Thoracic aorta (tissue), 2 donors: ENCODE measurements around the gene UBAP2L. TPM values are rescaled to one million over a fixed set of nuclear protein-coding genes. Genes with fewer than 3 reads are reported as not detected.

Source experiments
- ATAC-seq: fragments of 150-250 bp; one replicate; pipeline ENCODE4 v1.8.0; 2017; ENCODE audit warnings: low read depth; ENCODE audit not compliant: insufficient number of reproducible peaks, low FRiP score
- DNase-seq: peaks from one replicate; pipeline ENCODE4 v3.0.0-alpha.2; 2020; ENCODE audit warnings: low spot score
- H3K27ac ChIP-seq, 2 donors: fragments of 200-600 bp; sonication (generic); 1 replicate in 1 of 2; 2 replicates in 1 of 2; pipeline ENCODE4 v1.5.1; 2016; ENCODE audit warnings: mild to moderate bottlenecking in 2 of 2, moderate library complexity in 2 of 2
- H3K27me3 ChIP-seq: fragments of 200-600 bp; sonication (generic); replicated peaks from 2 replicates; pipeline ENCODE4 v1.6.0; 2016; ENCODE audit warnings: mild to moderate bottlenecking; ENCODE audit not compliant: insufficient read depth
- H3K36me3 ChIP-seq: fragments of 200-600 bp; sonication (generic); one replicate; pipeline ENCODE4 v1.5.1; 2016
- H3K4me1 ChIP-seq, 2 donors: fragments of 200-600 bp; sonication (generic); 1 replicate in 1 of 2; 2 replicates in 1 of 2; pipeline versions ENCODE4 v1.5.1 to v1.6.0; 2016; ENCODE audit warnings: low read depth in 2 of 2, mild to moderate bottlenecking in 1 of 2; ENCODE audit not compliant: control insufficient read depth in 1 of 2
- H3K4me3 ChIP-seq: fragments of 200-600 bp; sonication (generic); 2 replicates; pipeline ENCODE4 v1.5.1; 2016; ENCODE audit warnings: mild to moderate bottlenecking
- H3K9me3 ChIP-seq: fragments of 200-600 bp; sonication (generic); 2 replicates; pipeline ENCODE4 v1.5.1; 2016
- CTCF ChIP-seq: fragments of 200-600 bp; sonication (generic); IDR thresholded peaks from one replicate; pipeline ENCODE4 v1.5.1; 2019; ENCODE audit warnings: antibody characterized with exemption
- total RNA-seq, 2 donors: library from RNA; depleted of rRNA; stranded (reverse); fragments of >200 nt; gene quantifications; one replicate each; pipeline versions ENCODE4 v1.1.0 to v1.2.3, GENCODE V29; 2016

The UBAP2L gene
- total RNA-seq, 2 donors from 2014 or later = 92.1 to 119 TPM

GRCh38 chr1:154218545-154218944, 2.2 kb upstream of the UBAP2L start:
- peaks cover 24 to 47% of the 10 kb centered on the region in 2 donors for H3K4me1 ChIP-seq
- H3K27ac ChIP-seq = no peak overlapping the region
- H3K4me3 ChIP-seq = peak overlapping the region; percentile 97
- H3K9me3 ChIP-seq = no peaks in the 10 kb centered on the region
- no peaks in the 10 kb centered on the region for H3K27me3 ChIP-seq
- peaks cover 20% of the 10 kb centered on the region for H3K36me3 ChIP-seq
- no peak for ATAC-seq
- no peak for DNase-seq
- no peak for TF ChIP-seq CTCF

GRCh38 chr1:154219541-154219940, 1.2 kb upstream of the UBAP2L start:
- no peak for ATAC-seq
- no peak for DNase-seq
- Histone ChIP-seq H3K27me3 (no peaks in the 10 kb centered on the region), H3K27ac (peak overlapping the region; percentile 97 to 99), H3K9me3 (no peaks in the 10 kb centered on the region), H3K4me3 (peak overlapping the region; percentile 97), H3K36me3 (peaks cover 10% of the 10 kb centered on the region), H3K4me1 (peaks cover 24 to 55% of the 10 kb centered on the region in 2 donors)
- no peak for TF ChIP-seq CTCF

GRCh38 chr1:154220970-154221277, 169 bp downstream of the UBAP2L start:
- no peak for DNase-seq
- peak overlapping the region; percentile 89 to 97 for H3K27ac ChIP-seq
- peak overlapping the region; percentile 97 for H3K4me3 ChIP-seq
- no peaks in the 10 kb centered on the region for H3K9me3 ChIP-seq
- ATAC-seq = no peak
- H3K36me3 ChIP-seq = peaks cover 14% of the 10 kb centered on the region
- no peaks in the 10 kb centered on the region for H3K27me3 ChIP-seq
- peaks cover 24 to 62% of the 10 kb centered on the region in 2 donors for H3K4me1 ChIP-seq
- TF ChIP-seq CTCF = no peak

- ATAC-seq (peak; percentile 23), DNase-seq (peak; percentile 4)
- Histone ChIP-seq H3K27me3 (no peaks in the 10 kb centered on the region), H3K4me1 (peaks cover 24 to 62% of the 10 kb centered on the region in 2 donors), H3K4me3 (peak overlapping the region; percentile 97), H3K9me3 (no peaks in the 10 kb centered on the region), H3K36me3 (peaks cover 14% of the 10 kb centered on the region), H3K27ac (peak overlapping the region; percentile 89 to 97)
- TF ChIP-seq CTCF = no peak
Observed at GRCh38 chr1:154221278-154222001, 685 bp downstream of the UBAP2L start.

- DNase-seq (no peak), ATAC-seq (no peak)
- no peaks in the 10 kb centered on the region for H3K27me3 ChIP-seq
- peak overlapping the region; percentile 89 to 97 for H3K27ac ChIP-seq
- H3K36me3 ChIP-seq = peaks cover 20% of the 10 kb centered on the region
- no peak for TF ChIP-seq CTCF
- peaks cover 24 to 57% of the 10 kb centered on the region in 2 donors for H3K4me1 ChIP-seq
- peak overlapping the region; percentile 97 for H3K4me3 ChIP-seq
- no peaks in the 10 kb centered on the region for H3K9me3 ChIP-seq
Observed at GRCh38 chr1:154222518-154222917, 1.8 kb downstream of the UBAP2L start.
